Stomach (tissue), 4 donors: ENCODE results near the gene STAMBPL1.

ENCODE experiments used
- CTCF ChIP-seq, 7 experiments: fragments of 450-650 bp in 4 of 7; fragments of 200-600 bp in 3 of 7; sonication (generic) in 3 of 7; IDR thresholded peaks; one replicate each; pipeline ENCODE4 v1.5.1; 2016 to 2019; ENCODE audit warnings: antibody characterized with exemption in 7 of 7, control low read depth in 2 of 7, mild to moderate bottlenecking in 1 of 7
- POLR2A ChIP-seq, 4 donors: fragments of 450-650 bp; IDR thresholded peaks; one replicate each; pipeline ENCODE4 v1.6.1; 2016; ENCODE audit warnings: antibody characterized with exemption in 4 of 4, control low read depth in 2 of 4, mild to moderate bottlenecking in 1 of 4, moderate library complexity in 1 of 4

GRCh38 chr10:88943778-88944177 lies 63.7 kb downstream of the STAMBPL1 start:
- no peak for TF ChIP-seq CTCF (IDR thresholded peaks at IDR 0.05)
- no peak for TF ChIP-seq POLR2A (IDR thresholded peaks at IDR 0.05)
